Measurements from ENCODE around the gene MAPKAPK3.

- no peak for TF ChIP-seq RBBP5 (IDR thresholded peaks at IDR 0.05; ENCODE audit: borderline replicate concordance, low read depth, low read length)
- no peak for TF ChIP-seq EP300 (IDR thresholded peaks at IDR 0.05; ENCODE audit: borderline replicate concordance in 1 of 2, low read depth in 2 of 2, low read length in 2 of 2)
- TF ChIP-seq TAF1 (IDR thresholded peaks at IDR 0.05; ENCODE audit: low read depth, low read length) = no peak
- no peak for TF ChIP-seq KDM5A (IDR thresholded peaks at IDR 0.05; ENCODE audit: low read length)
- TF ChIP-seq CEBPB (IDR thresholded peaks at IDR 0.05; ENCODE audit: low read depth, low read length) = no peak
- no peak for TF ChIP-seq CTCF (IDR thresholded peaks at IDR 0.05; ENCODE audit: control extremely low read depth in 1 of 3, insufficient read depth in 1 of 3, low read depth in 1 of 3, low read length in 3 of 3)
- TF ChIP-seq SP4 (IDR thresholded peaks at IDR 0.05; ENCODE audit: low read length) = no peak
- TF ChIP-seq POLR2A (IDR thresholded peaks at IDR 0.05; ENCODE audit: control extremely low read depth in 1 of 2, low read depth in 2 of 2, low read length in 2 of 2) = no peak
Observed at GRCh38 chr3:50603261-50604109, 13.5 kb upstream of the MAPKAPK3 start.
